ENCODE data around the gene NCAPG2.

DNA sequence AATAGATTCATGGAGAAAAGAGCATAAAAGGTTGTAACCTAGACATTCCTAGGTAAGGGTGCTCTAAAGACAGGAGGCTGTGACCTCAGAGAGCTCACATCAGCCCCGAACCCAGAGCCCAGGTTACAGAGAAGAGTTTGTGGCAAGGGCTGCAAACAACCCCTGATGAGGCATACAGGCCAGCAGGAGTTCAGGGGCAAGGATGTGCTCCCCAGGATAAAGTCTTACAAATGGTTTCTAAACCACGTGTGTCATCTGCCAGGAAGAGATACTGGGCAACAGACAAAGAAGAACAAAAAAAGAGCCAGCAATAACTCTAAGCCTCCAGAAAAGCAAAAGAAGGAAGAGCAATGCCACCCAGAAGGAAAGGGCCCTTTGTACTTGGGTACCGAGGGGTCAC lies 27.7 kb downstream of the NCAPG2 start:
- TF ChIP-seq, protein P1, sequence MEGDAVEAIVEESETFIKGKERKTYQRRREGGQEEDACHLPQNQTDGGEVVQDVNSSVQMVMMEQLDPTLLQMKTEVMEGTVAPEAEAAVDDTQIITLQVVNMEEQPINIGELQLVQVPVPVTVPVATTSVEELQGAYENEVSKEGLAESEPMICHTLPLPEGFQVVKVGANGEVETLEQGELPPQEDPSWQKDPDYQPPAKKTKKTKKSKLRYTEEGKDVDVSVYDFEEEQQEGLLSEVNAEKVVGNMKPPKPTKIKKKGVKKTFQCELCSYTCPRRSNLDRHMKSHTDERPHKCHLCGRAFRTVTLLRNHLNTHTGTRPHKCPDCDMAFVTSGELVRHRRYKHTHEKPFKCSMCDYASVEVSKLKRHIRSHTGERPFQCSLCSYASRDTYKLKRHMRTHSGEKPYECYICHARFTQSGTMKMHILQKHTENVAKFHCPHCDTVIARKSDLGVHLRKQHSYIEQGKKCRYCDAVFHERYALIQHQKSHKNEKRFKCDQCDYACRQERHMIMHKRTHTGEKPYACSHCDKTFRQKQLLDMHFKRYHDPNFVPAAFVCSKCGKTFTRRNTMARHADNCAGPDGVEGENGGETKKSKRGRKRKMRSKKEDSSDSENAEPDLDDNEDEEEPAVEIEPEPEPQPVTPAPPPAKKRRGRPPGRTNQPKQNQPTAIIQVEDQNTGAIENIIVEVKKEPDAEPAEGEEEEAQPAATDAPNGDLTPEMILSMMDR (IDR thresholded peaks at IDR 0.05; ENCODE audit: poor library complexity, severe bottlenecking) = no peak
- TF ChIP-seq POLR2AphosphoS5 (IDR thresholded peaks at IDR 0.05) = no peak
- TF ChIP-seq EZH2 (IDR thresholded peaks at IDR 0.05; ENCODE audit: borderline replicate concordance, insufficient read depth, low read length, poor library complexity, severe bottlenecking) = no peak
- no peak for TF ChIP-seq RAD21 (conservative IDR thresholded peaks at IDR 0.05)
- no peak for TF ChIP-seq REST (IDR thresholded peaks at IDR 0.05; ENCODE audit: borderline replicate concordance)
